GM13977 (cell line): ENCODE results near the gene ZFP62.

Source experiments
- DNase-seq: peaks from one replicate; pipeline ENCODE4 v3.0.0; 2012; ENCODE audit warnings: low spot score
- CTCF ChIP-seq: IDR thresholded peaks from 2 replicates; pipeline ENCODE4 v1.5.1; 2012; ENCODE audit warnings: mild to moderate bottlenecking, control low read depth; ENCODE audit not compliant: insufficient read depth; ENCODE audit errors: extremely low read depth, missing control alignments
- in situ Hi-C: fragments of 300-500 bp; cut with MboI; formaldehyde crosslinking; loops from one replicate; pipeline ENCODE4 v1.12.0; 2022; ENCODE audit warnings: low sequenced_read_pairs, low pct_unique_long_range_greater_than_20kb, mixed read lengths, inconsistent platforms; ENCODE audit not compliant: unreplicated experiment

The ZFP62 gene

DNA sequence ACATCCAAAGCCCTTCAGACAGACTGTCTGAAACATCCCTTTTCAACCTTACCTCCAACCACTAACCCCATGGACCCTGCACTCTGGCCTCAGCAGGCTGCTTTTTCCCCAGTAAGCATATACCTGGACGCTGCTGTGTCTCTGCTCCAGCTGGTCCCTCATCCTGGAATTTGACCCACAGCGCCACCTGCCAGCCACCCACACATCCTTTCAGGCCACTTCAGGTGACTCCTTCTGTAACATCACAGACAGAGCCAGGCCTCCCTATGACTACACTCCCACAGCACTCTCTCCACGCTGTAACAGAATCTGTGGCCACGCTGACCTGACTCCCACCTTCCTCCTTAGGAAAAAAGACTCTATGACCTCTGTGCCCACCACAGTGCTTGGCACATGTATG, 61.9 kb downstream of the ZFP62 start:
- in situ Hi-C loops: no loop called here
- TF ChIP-seq CTCF: no peak
- no peak for DNase-seq

- no peak for DNase-seq
- in situ Hi-C loops: no loop called here
- TF ChIP-seq CTCF: no peak
These were observed 62.9 kb downstream of the ZFP62 start for GRCh38 chr5:180798193-180798592.
